HuH-7.5 (cell line): ENCODE results near the gene HOXD12.

Experiments
- DNase-seq: peaks from one replicate; pipeline ENCODE4 v3.0.0; 2011; ENCODE audit warnings: low spot score

Gene HOXD12

GRCh38 chr2:176081376-176081836 lies 18.2 kb upstream of the HOXD12 start:
- DNase-seq: no peak

- no peak for DNase-seq
Observed at GRCh38 chr2:176081837-176082524, 17.6 kb upstream of the HOXD12 start.

- DNase-seq: no peak
Observed at GRCh38 chr2:176082525-176082823, 17.1 kb upstream of the HOXD12 start.

DNA sequence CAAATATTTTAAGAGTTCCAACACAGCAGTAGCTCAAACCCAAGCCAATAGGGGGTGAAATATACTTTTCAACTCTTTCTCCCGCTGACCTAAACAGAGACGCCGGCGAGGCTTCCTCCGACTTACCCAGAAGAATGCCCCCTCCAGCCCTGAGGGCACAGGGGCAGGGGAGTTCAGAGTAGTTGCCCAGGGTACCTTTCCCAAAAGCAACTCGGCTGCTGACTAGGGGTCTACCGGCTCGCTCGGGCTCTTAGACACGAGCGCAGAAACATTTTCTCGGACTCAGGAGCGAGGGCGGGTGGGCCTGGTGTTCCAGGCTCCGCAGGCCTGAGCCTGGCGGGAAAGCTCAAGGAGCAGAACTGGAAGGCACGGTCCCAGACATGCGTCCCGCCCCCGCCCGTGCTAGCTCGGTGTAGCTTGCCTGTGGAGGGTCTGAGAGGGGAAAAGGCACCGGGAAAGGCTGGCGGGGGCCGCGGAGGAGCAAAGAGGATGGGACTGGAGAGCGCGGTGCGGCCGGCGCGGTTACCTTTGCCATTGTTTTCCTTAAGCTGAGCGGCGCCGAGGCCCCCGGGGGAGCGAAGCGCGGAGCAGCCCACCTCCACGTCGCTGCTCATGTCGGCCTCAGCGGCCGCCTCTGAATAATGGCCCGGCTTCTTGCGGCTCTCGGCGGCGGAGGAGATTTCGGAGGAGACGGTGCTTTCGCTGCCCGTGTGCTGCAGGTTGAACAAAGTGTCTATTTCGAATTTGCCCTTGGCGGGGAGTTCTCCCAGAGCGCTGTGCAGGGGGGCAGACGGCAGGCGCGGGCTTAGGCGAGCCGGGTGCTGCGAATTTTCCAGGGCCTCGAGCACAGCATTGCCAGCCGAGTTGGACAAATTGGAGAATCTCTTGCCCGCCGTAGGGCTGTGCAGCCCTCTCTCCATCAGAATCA lies 16.5 kb upstream of the HOXD12 start:
- no peak for DNase-seq

- no peak for DNase-seq
Observed at GRCh38 chr2:176083796-176084261, 15.8 kb upstream of the HOXD12 start, which contains the start of gene EVX2. Gene EVX2 (minus strand): TSS chr2:176083962. CDS start chr2:176083776, 186 bp downstream.

GRCh38 chr2:176084611-176085119 lies 14.9 kb upstream of the HOXD12 start:
- DNase-seq: no peak

DNA sequence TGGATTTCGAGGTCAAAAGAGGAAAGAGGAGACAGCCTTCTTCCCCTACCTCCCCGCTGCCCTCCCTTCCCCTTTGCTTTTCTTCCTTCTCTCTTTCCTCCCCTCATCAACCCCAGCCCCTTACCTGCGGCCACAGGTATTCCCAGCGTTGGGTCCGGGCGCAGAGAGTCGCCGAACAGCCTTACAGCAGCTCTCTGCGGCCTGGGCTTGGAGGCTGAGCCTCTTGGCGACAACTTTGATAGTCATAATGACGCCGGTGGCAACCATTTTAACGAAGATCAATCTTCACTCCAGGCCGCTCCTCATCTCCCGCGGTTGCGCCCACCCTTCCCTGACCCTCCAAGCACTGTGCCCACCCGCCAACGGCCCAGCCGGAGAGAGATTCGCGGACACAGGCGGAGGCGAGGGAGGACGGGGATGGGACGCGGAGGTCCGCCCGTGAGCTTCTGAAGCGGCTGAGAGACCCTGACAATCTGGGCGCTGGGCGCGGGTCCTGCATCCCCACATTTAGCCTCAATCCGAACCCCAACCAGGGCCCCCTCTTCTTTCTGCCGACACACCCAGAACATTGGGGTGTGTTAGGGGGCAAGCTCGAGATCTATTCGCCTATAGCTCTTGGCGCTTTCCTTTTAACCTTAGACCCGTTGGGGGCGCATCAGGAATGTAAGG lies 14.3 kb upstream of the HOXD12 start:
- no peak for DNase-seq

- DNase-seq: peak; percentile 77
Observed at GRCh38 chr2:176085861-176086771, 13.5 kb upstream of the HOXD12 start.

- DNase-seq: no peak
Observed at GRCh38 chr2:176087330-176088047, 12.1 kb upstream of the HOXD12 start.

DNA sequence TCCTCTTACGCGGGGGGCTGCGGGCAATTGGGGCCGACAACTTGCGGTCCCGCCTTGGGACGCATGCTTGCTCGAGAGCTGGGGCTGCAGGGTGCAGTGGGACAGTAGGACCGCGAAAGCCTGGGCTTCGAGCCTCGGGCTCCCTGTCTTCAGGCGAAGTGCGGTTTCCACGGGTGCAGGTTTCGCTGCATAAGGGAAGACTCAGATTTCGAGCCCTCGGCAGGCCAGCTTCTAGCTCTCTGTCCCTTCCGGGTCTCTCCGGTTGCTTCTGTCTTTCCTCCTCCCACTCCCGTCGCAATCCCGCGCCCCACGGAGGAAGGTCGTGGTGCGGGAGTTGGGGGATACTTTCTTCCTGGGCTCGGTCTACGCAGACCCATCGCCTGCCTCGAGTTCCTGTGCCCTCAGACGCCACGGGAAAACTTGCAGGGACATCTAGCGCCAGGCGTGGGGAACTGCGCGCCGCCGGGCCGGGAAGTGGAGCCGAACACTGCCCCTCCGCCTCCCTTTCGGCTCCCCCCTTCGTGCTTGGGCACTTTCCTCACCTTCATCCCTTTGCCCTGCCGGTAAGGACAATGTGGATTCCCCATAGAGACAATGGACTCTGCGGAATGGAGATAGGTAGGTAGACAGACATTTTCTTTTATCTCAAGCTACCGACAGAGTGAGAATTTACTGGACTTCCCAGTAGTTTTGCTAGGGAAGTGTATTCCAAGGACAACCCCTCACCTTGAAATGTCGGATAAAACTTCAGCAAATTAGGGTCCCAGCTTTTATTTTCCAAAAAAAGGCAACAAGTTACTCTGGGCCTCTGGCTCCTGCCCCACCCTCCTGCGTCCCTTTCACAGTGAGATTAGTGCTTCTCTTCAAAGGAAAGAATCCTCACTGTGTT lies 11.3 kb upstream of the HOXD12 start:
- DNase-seq: peak; percentile 94

GRCh38 chr2:176088937-176089842 lies 10.4 kb upstream of the HOXD12 start:
- no peak for DNase-seq

DNA sequence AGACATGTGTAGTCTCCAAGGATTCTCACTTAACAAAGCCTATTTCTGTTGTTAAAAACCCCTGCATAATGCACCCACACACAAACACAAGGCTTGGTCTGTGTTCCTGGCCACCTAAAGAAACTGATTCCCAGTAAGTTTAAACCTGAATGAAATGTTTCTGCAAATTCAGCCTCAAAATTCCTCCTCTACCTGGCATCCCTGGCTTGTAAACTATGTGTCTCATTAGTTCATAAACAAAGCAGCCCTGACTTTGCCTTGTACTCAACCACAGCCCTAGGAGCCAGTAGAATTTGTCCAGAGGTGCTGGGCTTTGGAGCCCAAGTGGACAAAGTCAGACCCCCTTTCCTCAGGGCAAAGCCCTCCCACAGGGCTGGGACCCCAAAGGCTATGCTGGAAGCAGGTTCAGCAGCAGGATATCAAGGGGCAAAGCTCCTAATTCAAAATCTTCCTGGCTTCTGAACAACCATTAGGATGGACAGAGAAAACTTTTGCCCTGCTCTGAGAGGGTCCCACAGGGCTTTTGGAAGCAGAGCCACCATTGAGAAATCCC lies 9.7 kb upstream of the HOXD12 start:
- no peak for DNase-seq

DNA sequence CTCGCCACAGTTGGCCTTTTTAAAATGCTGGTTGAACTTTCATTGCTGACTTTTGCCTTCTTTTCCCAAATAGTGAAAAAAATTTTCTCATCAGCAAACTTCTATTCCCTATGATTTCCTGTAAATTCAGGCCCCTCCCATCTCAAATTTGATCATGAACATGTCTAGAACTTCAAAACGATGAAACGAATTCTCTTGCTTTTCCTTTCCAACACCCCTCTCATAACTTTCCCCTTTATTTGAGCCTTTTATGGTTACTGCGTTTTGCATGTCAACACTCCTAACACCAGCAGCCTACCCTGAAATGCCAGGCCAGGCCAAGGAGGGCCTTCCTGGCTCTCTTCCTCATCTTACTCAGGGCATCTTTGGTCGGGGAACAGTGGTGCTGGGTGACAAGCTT lies 8.7 kb upstream of the HOXD12 start:
- no peak for DNase-seq

- DNase-seq: no peak
Observed at GRCh38 chr2:176091329-176092258, 8.0 kb upstream of the HOXD12 start.

GRCh38 chr2:176092270-176093144 lies 7.1 kb upstream of the HOXD12 start, which contains the start of gene HOXD13:
Gene HOXD13 (plus strand): TSS chr2:176092721. CDS start chr2:176092891, 170 bp downstream.
- DNase-seq: no peak
